Hepatocyte (in vitro differentiated cells): ENCODE data around the gene PRKACA. TPM values are rescaled to one million over a fixed set of nuclear protein-coding genes. Genes with fewer than 3 reads are reported as not detected.

ENCODE experiments used
- DNase-seq: peaks from one replicate; pipeline ENCODE4 v3.0.0-alpha.2; 2016; ENCODE audit warnings: low spot score
- H2AFZ ChIP-seq: fragments of 200-600 bp; sonication (generic); 2 replicates; pipeline ENCODE4 v1.6.0; 2016; ENCODE audit warnings: antibody characterized with exemption, mild to moderate bottlenecking
- H3K27ac ChIP-seq: fragments of 200-600 bp; sonication (generic); 2 replicates; pipeline ENCODE4 v1.5.1; 2016; ENCODE audit warnings: mild to moderate bottlenecking
- H3K27me3 ChIP-seq: fragments of 200-600 bp; sonication (generic); 2 replicates; pipeline ENCODE4 v1.6.1; 2016
- H3K36me3 ChIP-seq: fragments of 200-600 bp; sonication (generic); replicated peaks from 2 replicates; pipeline ENCODE4 v1.5.1; 2016; ENCODE audit warnings: low read depth; ENCODE audit not compliant: insufficient read depth
- H3K4me1 ChIP-seq: fragments of 200-600 bp; sonication (generic); 2 replicates; pipeline ENCODE4 v1.5.1; 2016; ENCODE audit warnings: mild to moderate bottlenecking, moderate library complexity; ENCODE audit not compliant: insufficient read depth
- H3K4me2 ChIP-seq: fragments of 200-600 bp; sonication (generic); 2 replicates; pipeline ENCODE4 v1.6.0; 2016
- H3K4me3 ChIP-seq: fragments of 200-600 bp; sonication (generic); 2 replicates; pipeline ENCODE4 v1.5.1; 2016; ENCODE audit warnings: mild to moderate bottlenecking
- H3K79me2 ChIP-seq: fragments of 200-600 bp; sonication (generic); 2 replicates; pipeline ENCODE4 v1.6.0; 2017; ENCODE audit warnings: mild to moderate bottlenecking
- H3K9me2 ChIP-seq: fragments of 200-600 bp; sonication (generic); replicated peaks from 2 replicates; pipeline ENCODE4 v1.6.0; 2017; ENCODE audit warnings: mild to moderate bottlenecking; ENCODE audit not compliant: insufficient read depth
- H3K9me3 ChIP-seq: fragments of 200-600 bp; sonication (generic); 2 replicates; pipeline ENCODE4 v1.5.1; 2016; ENCODE audit warnings: low read depth, mild to moderate bottlenecking
- H4K20me1 ChIP-seq: fragments of 200-600 bp; sonication (generic); 2 replicates; pipeline ENCODE4 v1.6.0; 2016; ENCODE audit warnings: mild to moderate bottlenecking; ENCODE audit not compliant: insufficient read depth, poor library complexity, severe bottlenecking
- EZH2 ChIP-seq: fragments of 200-600 bp; sonication (generic); IDR thresholded peaks from 2 replicates; pipeline ENCODE4 v1.6.1; 2016; ENCODE audit warnings: antibody characterized with exemption, mild to moderate bottlenecking, borderline replicate concordance
- EZH2phosphoT487 ChIP-seq: fragments of 200-600 bp; sonication (generic); IDR thresholded peaks from one replicate; pipeline ENCODE4 v1.6.1; 2018; ENCODE audit warnings: antibody characterized with exemption, mild to moderate bottlenecking, low read depth, moderate library complexity; ENCODE audit not compliant: unreplicated experiment, severe bottlenecking
- WGBS: methylation state at CpG from one replicate; pipeline ENCODE4 v1.1.6; 2016; ENCODE audit warnings: low lambda C conversion rate; ENCODE audit errors: missing lambda C conversion rate; 5-methylcytosine and 5-hydroxymethylcytosine counted together
- polyA plus RNA-seq: library from polyadenylated mRNA; unstranded; fragments of >200 nt; fragmentation: Nextera tagmentation; extraction: Ambion mirVana; gene quantifications from 2 replicates; pipeline ENCODE4 v1.2.1, GENCODE V29; 2016
- total RNA-seq: library from RNA; depleted of rRNA; stranded (reverse); fragments of >200 nt; gene quantifications from 2 replicates; pipeline ENCODE4 v1.2.3, GENCODE V29; 2014
- TF ChIP-seq, protein P1 (sequence below): fragments of 200-600 bp; sonication (generic); IDR thresholded peaks from 2 replicates; pipeline ENCODE4 v1.5.1; 2016; ENCODE audit warnings: antibody characterized with exemption, mild to moderate bottlenecking; ENCODE audit not compliant: poor library complexity

The PRKACA gene
- total and polyA plus RNA-seq, 2 experiments from 2014 or later, result 13.4 to 41.5 TPM

DNA sequence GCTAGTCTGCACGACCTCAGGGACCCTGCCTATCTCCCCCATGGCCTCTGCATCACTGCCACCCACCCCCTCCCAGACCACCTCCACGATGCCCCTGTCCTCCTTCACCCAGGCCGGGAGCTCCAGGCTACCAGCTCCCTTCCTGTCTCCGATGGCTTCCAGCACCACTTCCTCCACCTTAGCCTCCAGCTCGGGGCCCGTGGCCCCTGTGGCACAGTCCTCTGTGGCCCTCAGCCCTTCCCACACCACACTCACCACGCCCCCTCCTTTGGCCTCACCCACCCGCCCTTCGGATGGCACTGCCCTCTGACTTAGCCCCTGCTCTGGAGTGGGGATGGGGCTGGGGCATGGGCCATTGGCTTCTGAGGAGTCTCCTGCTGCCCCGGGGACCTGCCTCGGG is 62.8 kb downstream of the PRKACA start:
- 96% methylated on average over 10 of the region's 11 CpGs for WGBS
- H3K27me3 ChIP-seq, result peaks cover 16% of the 10 kb centered on the region
- H3K4me2 ChIP-seq, result no peak overlapping the region
- H2AFZ ChIP-seq, result no peak overlapping the region
- DNase-seq, result no peak
- H3K4me3 ChIP-seq, result no peak overlapping the region
- H3K36me3 ChIP-seq, result no peaks in the 10 kb centered on the region
- peaks cover 5% of the 10 kb centered on the region for H3K4me1 ChIP-seq
- no peaks in the 10 kb centered on the region for H3K9me3 ChIP-seq
- H3K9me2 ChIP-seq, result no peaks in the 10 kb centered on the region
- no peak overlapping the region for H3K27ac ChIP-seq
- H3K79me2 ChIP-seq, result no peaks in the 10 kb centered on the region
- TF ChIP-seq EZH2 (no peak), EZH2phosphoT487 (no peak)
- TF ChIP-seq, protein P1, sequence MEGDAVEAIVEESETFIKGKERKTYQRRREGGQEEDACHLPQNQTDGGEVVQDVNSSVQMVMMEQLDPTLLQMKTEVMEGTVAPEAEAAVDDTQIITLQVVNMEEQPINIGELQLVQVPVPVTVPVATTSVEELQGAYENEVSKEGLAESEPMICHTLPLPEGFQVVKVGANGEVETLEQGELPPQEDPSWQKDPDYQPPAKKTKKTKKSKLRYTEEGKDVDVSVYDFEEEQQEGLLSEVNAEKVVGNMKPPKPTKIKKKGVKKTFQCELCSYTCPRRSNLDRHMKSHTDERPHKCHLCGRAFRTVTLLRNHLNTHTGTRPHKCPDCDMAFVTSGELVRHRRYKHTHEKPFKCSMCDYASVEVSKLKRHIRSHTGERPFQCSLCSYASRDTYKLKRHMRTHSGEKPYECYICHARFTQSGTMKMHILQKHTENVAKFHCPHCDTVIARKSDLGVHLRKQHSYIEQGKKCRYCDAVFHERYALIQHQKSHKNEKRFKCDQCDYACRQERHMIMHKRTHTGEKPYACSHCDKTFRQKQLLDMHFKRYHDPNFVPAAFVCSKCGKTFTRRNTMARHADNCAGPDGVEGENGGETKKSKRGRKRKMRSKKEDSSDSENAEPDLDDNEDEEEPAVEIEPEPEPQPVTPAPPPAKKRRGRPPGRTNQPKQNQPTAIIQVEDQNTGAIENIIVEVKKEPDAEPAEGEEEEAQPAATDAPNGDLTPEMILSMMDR, result no peak
- no peaks in the 10 kb centered on the region for H4K20me1 ChIP-seq

DNA sequence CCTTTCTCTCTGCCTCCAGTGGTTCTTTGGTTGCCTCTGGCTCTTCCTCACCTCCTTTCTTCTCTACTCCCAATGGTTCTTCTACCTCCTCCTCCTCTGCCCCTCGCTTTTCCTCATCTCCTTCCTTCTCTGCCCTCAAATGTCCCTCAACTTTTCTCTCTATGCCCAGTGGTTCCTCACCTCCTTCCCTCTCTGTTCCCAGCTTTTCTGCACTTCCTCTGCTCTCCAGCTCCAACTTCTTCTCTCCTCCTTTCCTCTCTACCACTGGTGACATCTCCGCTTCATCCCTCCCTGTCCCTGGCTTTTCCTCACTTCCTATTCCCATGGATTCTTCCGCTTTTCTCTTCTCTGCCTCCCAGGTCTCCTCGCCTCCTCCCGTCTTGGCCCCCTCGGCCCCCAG is 63.5 kb downstream of the PRKACA start:
- Histone ChIP-seq H2AFZ (no peak overlapping the region), H3K4me1 (peaks cover 5% of the 10 kb centered on the region), H3K36me3 (no peaks in the 10 kb centered on the region), H3K79me2 (no peaks in the 10 kb centered on the region), H3K4me2 (no peak overlapping the region), H3K4me3 (no peak overlapping the region), H3K9me2 (no peaks in the 10 kb centered on the region), H4K20me1 (no peaks in the 10 kb centered on the region), H3K27ac (no peak overlapping the region), H3K9me3 (no peaks in the 10 kb centered on the region), H3K27me3 (peaks cover 14% of the 10 kb centered on the region)
- DNase-seq, result no peak
- 95% methylated on average over 6 of the region's 6 CpGs for WGBS
- TF ChIP-seq EZH2, result no peak
- TF ChIP-seq, protein P1, result no peak
- no peak for TF ChIP-seq EZH2phosphoT487

DNA sequence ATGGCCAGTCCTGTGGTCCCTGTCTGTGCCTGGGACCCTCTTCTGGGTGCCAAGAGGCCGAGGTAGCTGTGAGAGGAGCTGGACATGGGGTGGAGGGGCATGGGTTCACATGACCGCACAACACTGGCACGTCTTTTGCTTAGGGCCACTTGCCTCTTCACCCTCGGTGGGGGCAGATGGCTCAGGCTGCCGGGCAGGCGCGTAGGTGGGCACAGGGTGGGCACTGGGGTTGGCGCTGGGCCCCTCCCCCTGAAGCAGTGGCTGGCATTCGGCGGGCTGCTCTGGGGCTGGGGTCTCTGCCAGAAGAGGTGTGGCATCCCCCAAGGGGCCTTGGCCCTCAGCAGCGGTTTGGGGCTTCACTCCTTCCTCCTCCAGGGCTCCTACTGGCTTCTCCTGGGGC is 64.1 kb downstream of the PRKACA start:
- H4K20me1 ChIP-seq, result no peaks in the 10 kb centered on the region
- H3K9me3 ChIP-seq, result no peaks in the 10 kb centered on the region
- H3K36me3 ChIP-seq, result no peaks in the 10 kb centered on the region
- no peak overlapping the region for H3K27ac ChIP-seq
- TF ChIP-seq, protein P1, result no peak
- TF ChIP-seq EZH2phosphoT487, result no peak
- no peak for TF ChIP-seq EZH2
- peaks cover 5% of the 10 kb centered on the region for H3K4me1 ChIP-seq
- no peaks in the 10 kb centered on the region for H3K9me2 ChIP-seq
- H3K27me3 ChIP-seq, result peaks cover 8% of the 10 kb centered on the region
- no peak overlapping the region for H2AFZ ChIP-seq
- no peak overlapping the region for H3K4me2 ChIP-seq
- no peaks in the 10 kb centered on the region for H3K79me2 ChIP-seq
- no peak for DNase-seq
- no peak overlapping the region for H3K4me3 ChIP-seq
- 96% methylated on average over 11 of the region's 11 CpGs for WGBS

DNA sequence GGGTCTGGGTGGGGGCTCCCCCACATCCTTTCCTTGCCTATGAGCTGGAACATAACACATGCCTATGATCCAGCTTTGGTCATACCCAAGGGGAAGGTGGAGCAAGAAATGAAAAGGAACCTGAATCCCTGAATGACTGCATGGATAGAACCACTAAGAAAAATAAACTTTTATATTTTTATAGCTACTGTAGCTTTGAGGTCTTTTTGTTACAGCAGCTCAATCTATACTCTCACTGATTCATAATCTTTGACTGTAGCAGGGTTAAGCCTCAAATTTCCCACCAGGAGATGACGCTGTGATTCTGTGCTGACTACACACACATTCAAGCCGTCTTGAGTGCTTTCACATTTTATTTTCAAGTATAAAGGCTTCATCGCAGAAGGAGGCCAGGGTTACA is 64.5 kb downstream of the PRKACA start:
- no peak for DNase-seq
- no peak for TF ChIP-seq EZH2
- TF ChIP-seq, protein P1, result no peak
- no peak for TF ChIP-seq EZH2phosphoT487
- H3K4me2 ChIP-seq, result no peak overlapping the region
- H3K36me3 ChIP-seq, result no peaks in the 10 kb centered on the region
- H3K4me3 ChIP-seq, result no peak overlapping the region
- peaks cover 4% of the 10 kb centered on the region for H3K4me1 ChIP-seq
- WGBS, result 97% methylated on average over 3 of the region's 3 CpGs
- no peak overlapping the region for H3K27ac ChIP-seq
- H3K9me2 ChIP-seq, result no peaks in the 10 kb centered on the region
- H4K20me1 ChIP-seq, result no peaks in the 10 kb centered on the region
- no peaks in the 10 kb centered on the region for H3K79me2 ChIP-seq
- H3K27me3 ChIP-seq, result peaks cover 4% of the 10 kb centered on the region
- no peaks in the 10 kb centered on the region for H3K9me3 ChIP-seq
- H2AFZ ChIP-seq, result no peak overlapping the region
